Gastroesophageal sphincter (tissue), 3 donors: ENCODE data around the gene NGF.

Source experiments
- EP300 ChIP-seq: sonication (generic); formaldehyde crosslinking; IDR thresholded peaks from one replicate; pipeline ENCODE4 v1.6.1; 2017; ENCODE audit warnings: antibody characterized with exemption, mild to moderate bottlenecking
- POLR2A ChIP-seq, 2 donors: fragments of 450-650 bp; IDR thresholded peaks; one replicate each; pipeline ENCODE4 v1.6.1; 2017; ENCODE audit warnings: antibody characterized with exemption in 2 of 2, mild to moderate bottlenecking in 2 of 2, moderate library complexity in 1 of 2
- TF ChIP-seq, protein P1 (sequence below), 4 experiments: fragments of 200-600 bp in 2 of 4; fragments of 450-650 bp in 2 of 4; sonication (generic) in 1 of 4; IDR thresholded peaks; one replicate each; pipeline ENCODE4 v1.5.1; 2017 to 2019; ENCODE audit warnings: antibody characterized with exemption in 4 of 4, mild to moderate bottlenecking in 2 of 4, moderate library complexity in 2 of 4

DNA sequence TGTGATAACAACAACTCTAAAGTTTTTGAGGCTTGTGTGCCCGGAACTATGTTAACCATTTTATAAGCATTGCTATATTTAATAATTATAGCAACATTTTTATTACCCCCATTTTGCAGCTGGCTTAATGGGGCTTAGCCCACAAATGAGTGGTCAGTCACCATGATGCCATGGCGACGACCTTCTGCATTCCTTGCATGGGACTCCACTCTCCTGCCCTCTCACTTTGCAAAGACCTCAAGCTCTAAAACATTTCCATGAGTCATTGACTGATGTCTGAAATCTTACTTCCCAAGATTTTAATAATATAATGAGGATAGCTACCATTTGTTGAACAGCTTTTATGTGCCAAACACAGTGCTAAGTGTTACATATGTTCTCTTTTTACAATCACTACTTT, 15.4 kb downstream of the NGF start:
- TF ChIP-seq POLR2A (IDR thresholded peaks at IDR 0.05) (no peak), EP300 (no peak)
- TF ChIP-seq, protein P1, sequence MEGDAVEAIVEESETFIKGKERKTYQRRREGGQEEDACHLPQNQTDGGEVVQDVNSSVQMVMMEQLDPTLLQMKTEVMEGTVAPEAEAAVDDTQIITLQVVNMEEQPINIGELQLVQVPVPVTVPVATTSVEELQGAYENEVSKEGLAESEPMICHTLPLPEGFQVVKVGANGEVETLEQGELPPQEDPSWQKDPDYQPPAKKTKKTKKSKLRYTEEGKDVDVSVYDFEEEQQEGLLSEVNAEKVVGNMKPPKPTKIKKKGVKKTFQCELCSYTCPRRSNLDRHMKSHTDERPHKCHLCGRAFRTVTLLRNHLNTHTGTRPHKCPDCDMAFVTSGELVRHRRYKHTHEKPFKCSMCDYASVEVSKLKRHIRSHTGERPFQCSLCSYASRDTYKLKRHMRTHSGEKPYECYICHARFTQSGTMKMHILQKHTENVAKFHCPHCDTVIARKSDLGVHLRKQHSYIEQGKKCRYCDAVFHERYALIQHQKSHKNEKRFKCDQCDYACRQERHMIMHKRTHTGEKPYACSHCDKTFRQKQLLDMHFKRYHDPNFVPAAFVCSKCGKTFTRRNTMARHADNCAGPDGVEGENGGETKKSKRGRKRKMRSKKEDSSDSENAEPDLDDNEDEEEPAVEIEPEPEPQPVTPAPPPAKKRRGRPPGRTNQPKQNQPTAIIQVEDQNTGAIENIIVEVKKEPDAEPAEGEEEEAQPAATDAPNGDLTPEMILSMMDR (IDR thresholded peaks at IDR 0.05), result no peak
